Measurements from ENCODE around the gene MUC3A.
"Not testable (repeated sequence)": the region's sequence is repeated elsewhere in the genome, so short reads cannot be mapped to it uniquely, and the experiment has no call there.

The MUC3A gene, protein sequence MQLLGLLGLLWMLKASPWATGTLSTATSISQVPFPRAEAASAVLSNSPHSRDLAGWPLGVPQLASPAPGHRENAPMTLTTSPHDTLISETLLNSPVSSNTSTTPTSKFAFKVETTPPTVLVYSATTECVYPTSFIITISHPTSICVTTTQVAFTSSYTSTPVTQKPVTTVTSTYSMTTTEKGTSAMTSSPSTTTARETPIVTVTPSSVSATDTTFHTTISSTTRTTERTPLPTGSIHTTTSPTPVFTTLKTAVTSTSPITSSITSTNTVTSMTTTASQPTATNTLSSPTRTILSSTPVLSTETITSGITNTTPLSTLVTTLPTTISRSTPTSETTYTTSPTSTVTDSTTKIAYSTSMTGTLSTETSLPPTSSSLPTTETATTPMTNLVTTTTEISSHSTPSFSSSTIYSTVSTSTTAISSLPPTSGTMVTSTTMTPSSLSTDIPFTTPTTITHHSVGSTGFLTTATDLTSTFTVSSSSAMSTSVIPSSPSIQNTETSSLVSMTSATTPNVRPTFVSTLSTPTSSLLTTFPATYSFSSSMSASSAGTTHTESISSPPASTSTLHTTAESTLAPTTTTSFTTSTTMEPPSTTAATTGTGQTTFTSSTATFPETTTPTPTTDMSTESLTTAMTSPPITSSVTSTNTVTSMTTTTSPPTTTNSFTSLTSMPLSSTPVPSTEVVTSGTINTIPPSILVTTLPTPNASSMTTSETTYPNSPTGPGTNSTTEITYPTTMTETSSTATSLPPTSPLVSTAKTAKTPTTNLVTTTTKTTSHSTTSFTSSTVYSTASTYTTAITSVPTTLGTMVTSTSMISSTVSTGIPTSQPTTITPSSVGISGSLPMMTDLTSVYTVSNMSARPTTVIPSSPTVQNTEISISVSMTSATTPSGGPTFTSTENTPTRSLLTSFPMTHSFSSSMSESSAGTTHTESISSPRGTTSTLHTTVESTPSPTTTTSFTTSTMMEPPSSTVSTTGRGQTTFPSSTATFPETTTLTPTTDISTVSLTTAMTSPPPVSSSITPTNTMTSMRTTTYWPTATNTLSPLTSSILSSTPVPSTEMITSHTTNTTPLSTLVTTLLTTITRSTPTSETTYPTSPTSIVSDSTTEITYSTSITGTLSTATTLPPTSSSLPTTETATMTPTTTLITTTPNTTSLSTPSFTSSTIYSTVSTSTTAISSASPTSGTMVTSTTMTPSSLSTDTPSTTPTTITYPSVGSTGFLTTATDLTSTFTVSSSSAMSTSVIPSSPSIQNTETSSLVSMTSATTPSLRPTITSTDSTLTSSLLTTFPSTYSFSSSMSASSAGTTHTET (N-terminal part only)

DNA sequence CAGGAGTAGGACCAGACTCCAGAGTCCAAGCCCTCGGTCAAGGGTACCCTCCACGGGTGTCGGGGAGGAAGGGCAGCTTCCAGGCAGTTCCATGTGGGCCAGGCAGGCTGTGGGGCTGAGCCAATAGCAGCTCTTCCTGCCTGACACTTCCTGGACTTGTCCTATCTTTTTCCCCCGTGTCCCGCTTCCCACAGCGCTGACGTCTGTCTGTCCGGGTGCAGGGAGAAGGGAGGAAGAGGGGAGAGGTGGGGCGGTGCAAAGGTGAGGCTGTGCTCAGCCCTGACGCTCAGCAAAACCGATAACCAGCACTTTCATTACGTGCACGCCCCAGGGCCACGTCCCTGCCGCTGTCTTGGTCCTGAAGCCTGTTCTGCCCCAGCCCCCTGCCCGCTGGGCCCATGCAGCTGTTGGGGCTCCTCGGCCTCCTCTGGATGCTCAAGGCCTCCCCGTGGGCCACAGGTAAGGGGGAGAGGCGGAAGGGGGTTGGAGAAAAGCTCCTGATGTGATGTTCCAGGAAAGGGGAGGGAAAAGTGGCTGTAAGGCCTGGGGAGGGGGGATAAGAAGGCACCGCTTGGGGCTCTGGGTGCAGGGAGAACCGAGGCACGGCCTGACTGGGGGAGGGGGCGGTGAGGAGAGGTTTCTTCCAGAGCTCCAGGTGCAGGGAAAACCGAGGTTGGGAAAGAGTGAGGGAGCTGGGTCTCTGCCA, at the start of gene MUC3A:
TSS of gene MUC3A (plus strand) at position 308 of the 706 bp plus-strand sequence. CDS start at position 399, 91 bp downstream.
- DNase-seq (ENCODE audit: low spot score), result no peak

DNA sequence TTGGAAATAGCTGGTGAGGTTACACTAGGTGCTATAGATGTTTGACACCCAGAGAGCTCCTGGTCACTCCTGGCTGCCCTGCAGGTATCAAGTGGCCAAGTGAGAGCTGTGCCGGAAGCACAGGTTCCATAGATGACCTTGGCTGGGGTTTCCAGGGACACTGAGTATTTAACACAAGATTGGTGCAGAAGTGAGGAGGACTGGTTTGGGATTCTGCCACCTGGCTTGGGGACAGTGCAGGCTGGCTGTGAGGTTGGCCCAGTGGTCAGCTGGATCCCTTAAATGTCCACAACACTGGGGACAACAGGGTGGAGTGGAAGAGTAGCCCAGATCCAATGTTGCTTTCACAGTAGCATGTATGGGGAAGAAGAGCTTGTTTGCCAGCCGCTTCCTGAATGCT, 48.4 kb upstream of the MUC3A start:
- no peak for DNase-seq (ENCODE audit: low spot score)

DNA sequence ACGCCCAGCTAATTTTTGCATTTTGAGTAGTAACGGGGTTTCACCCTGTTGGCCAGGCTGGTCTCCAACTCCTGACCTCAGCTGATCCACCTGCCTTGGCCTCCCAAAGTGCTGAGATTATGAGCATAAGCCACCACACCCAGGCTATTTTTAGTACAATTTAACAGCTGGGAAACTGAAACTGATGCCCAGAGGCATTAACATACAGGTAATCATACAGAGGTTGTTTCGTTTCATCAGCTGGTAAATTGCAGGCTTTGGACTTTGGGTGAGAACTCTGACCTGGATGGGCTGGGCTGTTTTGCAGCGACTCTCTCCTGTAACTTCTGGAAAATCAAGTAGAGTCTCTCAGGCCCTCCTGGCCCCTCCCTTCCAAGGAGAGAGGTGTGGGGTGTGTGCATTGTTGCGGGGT, 47.4 kb upstream of the MUC3A start:
- DNase-seq (ENCODE audit: low spot score), result no peak

DNA sequence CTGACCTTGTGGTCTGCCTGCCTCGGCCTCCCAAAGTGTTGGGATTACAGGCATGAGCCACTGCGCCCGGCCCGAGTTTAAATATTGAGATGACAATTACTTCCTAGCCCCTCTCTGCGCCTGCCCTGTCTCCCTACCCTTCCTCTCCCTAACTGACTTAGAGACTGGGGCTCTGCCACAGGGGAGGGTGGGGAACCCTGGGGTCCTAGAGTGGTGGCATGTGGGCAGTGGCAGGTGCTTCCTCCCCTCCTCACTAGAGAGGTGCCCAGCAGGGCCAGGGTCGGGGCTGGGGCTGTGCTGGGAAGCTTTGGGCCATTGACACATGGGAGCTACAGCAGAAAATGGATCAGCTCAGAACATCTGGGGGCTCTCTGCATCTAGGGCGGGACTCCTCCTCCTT, 46.7 kb upstream of the MUC3A start:
- DNase-seq (ENCODE audit: low spot score), result no peak

DNA sequence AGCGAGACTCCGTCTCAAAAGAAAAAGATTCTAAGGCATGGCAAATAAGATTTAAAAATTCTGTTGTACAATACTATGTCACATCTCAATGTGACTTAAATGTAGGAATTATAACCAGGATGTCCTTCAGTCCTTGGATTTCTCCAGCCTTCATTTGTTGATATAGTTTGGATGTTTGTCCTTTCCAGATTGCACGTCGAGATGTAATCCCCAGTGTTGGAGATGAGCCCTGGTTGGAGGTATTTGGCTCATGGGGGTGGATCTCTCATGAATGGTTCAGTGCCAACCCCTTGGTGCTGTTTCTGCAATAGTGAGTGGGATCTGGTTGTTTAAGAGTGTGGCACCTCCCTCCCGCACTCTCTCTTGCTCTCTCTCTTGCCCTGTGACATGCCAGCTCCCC, 40.8 kb upstream of the MUC3A start:
- no peak for DNase-seq (ENCODE audit: low spot score)

DNA sequence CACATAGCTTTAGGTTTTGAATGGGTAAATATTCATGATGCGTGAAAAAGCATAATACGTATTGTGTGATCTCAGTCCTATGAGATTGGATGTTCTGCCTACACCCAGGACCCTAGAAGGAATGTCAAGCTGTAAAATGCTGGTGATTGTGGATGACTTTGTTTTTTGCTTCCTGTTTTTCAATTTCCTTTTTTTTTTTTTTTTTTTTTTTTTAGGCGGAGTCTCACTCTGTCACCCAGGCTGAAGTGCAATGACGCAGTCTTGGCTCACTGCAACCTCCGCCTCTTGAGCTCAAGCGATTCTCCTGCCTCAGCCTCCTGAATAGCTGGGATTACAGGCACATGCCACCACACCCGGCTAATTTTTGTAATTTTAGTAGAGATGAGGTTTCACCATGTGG, 38.9 kb upstream of the MUC3A start:
- not testable (repeated sequence) for DNase-seq (ENCODE audit: low spot score)

DNA sequence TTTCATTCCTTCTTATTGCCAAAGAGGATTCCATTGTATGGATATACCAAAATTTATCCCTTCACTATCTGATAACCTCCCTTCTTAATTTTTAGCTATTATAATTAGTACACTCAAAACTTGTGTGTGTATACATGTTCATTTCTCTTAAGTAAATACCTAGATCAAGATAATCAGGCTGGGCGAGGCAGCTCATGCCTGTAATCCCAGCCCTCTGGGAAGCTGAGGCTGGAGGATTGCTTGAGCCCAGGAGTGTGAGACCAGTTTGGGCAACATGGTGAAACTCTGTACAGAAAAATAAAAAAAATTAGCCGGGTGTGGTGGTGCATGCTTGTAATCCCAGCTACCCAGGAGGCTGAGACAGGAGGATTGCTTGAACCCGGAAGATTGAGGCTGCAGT, 37.9 kb upstream of the MUC3A start:
- no peak for DNase-seq (ENCODE audit: low spot score)

DNA sequence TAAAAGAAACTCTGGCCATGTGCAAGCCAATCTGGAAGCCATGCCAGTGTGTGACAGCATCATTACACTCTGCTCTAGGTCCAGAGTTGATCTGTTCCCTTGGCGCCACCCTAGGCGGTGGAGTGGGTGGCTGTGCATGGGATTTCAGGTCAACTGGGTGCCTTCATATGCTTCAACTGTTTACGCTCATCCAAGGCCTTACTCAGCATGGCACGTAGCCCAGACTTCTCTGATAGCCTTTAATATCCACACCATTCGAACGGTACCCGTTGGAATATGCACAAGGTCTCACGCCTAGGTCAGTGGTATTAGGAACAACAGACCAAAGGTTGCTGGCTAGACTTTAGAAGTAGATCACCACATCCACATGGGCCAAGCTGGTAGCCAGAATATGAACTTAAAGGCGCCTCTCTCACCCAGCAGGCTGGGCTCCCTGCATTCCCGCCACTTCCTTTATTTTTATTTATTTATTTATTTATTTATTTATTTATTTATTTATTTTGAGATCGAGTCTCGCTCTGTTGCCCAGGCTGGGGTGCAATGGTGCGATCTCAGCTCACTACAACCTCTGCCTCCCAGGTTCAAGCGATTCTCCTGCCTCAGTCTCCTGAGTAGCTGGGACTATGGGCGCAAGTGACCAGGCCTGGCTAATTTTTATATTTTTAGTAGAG, 35.0 kb upstream of the MUC3A start:
- no peak for DNase-seq (ENCODE audit: low spot score)

DNA sequence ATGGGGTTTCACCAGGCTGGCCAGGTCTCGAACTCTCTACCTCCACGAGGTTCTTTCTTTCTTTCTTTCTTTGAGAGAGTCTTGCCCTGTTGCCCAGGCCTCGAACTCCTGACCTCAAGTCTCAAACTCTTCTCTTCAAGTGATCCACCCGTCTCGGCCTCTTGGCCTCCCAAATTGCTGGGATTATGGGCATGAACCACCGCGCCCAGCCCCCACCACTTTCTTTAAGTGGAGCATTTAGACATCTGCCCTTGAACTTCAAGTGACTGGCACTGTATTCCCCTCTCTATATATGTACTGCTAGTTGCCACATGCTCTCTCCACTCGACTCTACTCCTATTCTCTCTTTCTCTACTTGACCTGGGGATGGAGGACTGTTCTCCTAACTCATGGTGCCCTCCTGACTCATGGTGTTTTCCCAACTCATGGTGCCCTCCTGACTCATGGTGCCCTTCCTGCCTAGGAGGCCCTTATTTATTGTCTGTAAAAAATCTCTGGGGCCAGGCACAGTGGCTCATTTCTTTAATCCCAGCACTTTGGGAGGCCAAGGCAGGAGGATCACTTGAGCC, 34.4 kb upstream of the MUC3A start:
- no peak for DNase-seq (ENCODE audit: low spot score)

DNA sequence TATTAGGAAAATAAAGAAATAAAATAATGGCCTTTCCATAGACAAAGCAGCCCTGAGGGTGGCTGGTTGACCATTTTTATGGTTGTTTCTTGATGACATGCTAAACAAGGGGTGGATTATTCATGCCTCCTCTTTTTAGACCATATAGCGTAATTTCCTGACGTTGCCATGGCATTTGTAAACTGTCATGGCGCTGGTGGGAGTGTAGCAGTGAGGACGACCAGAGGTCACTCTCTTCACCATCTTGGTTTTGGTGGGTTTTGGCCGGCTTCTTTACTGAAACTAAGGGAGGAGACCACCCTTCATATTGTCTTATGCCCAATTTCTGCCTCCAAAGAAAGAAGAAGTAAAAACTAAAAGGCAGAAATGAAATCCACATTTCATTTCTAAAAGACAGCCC, 30.0 kb upstream of the MUC3A start:
- DNase-seq (ENCODE audit: low spot score), result not testable (repeated sequence)

DNA sequence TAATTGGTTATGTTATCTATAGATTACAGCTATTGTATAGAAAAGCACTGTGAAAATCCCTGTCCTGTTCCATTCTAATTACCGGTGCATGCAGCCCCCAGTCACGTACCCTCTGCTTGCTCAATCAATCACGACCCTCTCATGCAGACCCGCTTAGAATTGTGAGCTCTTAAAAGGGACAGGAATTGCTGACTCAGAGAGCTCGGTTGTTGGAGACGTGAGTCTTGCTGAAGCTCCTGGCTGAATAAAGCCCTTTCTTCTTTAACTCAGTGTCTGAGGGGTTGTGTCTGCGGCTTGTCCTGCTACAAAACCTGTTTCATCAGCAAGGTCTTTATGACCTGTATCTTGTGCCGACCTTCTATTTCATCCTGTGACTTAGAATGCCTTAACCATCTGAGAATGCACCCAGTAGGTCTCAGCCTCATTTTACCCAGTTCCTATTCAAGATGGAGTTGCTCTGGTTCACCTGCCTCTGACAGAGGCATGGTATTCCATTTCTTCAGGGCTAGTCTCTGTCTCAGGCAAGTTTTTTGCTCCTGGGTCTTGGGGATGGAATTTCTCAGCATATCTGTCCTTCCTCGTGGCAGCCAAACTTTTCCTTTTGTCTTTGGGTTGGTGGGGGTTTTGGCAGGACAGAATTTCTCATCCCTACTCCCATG, 29.4 kb upstream of the MUC3A start:
- DNase-seq (ENCODE audit: low spot score), result not testable (repeated sequence)

DNA sequence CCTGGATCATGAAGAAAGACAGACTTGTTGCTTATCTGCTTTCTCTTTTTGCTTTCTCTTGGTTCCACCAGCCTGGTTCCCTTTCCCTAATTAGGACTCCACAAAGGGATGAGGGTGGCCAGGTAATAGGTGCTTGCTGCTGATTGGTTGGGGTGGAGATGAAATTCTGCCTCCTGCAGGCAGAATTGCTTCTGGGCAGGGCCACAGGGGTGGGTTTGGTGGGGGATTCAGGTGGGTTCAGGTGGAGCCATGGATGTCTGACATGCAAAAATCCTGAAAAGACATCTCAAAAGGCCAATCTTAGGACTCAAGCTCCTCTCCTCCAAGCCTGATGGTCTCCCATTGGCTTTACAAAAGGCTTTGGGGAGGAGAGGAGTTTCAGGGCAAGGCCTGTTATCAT, 28.3 kb upstream of the MUC3A start:
- DNase-seq (ENCODE audit: low spot score), result no peak

DNA sequence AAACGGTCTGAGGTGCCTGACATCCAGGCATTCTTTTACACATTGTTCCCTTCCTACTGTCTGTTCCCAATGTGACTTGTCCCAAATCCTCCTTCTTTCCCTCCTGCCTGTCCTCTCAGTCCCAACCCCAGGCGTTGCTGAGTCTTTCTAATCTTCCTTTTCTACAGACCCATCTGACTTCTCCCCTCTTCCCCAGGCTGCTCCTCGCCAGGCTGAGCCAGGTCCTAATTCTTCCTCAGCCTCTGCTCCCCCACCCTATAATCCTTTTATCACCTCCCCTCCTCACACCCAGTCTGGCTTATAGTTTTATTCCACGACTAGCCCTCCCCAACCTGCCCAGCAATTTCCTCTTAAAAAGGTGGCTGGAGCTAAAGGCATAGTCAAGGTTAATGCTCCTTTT, 25.7 kb upstream of the MUC3A start:
- not testable (repeated sequence) for DNase-seq (ENCODE audit: low spot score)

DNA sequence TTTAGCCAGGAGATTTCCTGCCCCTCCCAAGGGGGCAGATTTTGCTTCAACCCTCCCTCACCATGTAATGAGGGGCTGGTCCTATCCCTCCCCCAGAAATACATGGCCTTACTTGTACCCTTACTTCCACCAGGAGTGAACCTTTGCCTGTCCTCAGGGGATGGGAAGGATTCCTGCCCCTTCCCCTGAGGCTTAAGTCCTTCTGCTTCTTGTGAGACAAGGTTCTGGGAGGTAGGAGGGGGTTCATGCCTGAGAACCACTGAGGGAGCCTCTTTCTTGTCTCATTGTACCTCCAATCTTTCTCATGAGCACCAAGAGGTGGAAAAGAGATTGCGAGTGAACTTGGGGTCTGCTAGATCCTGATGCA, 19.5 kb upstream of the MUC3A start:
- no peak for DNase-seq (ENCODE audit: low spot score)

DNA sequence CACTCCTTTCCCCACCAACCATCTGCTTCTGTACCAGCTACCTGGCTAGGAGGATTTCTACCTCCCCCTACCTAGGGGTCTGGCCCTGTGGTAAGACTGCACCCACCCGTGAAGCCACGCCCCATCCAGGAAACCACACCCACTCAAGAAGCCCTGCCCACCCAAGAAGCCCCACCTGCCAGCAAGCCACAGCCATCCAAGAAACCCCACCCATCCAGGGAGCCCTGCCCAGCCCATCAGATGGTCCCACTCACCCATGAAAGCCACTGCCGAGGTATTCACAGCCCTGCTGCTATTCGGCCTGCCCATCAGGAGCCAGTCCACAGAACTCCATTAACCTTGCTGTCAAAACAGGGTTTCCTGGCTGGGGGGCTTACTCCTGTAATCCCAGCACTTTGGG, 15.6 kb upstream of the MUC3A start:
- no peak for DNase-seq (ENCODE audit: low spot score)

DNA sequence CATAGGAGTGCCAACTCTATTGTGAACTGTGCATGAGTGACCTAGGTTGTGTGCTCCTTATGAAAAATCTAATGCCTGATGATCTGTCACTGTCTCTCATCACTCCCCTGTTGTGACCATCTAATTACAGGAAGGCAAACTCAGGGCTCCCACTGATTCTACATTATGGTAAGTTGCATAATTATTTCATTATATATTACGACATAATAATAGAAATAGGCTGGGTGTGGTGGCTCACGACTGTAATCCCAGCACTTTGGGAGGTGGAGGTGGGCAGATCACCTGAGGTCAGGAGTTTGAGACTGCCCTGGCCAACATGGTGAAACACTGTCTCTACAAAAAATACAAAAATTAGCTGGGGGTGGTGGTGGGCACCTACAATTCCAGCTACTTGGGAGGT, 14.0 kb upstream of the MUC3A start:
- not testable (repeated sequence) for DNase-seq (ENCODE audit: low spot score)

DNA sequence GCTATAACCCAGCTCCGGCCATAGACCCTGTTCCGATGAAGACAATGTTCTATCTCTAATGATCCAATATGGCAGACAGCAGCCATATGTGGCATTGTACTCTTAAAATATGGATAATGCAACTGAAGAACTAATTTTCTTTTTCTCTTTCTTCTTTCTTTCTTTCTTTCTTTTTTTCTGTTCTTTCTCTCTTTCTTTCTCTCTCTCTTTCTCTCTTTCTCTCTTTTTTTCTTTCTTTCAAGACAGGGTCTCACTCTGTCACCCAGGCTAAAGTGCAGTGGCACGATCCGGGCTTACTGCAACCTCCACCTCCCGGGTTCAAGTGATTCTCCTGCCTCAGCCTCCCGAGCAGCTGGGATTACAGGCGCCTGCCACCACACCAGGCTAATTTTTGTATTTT, 13.2 kb upstream of the MUC3A start:
- not testable (repeated sequence) for DNase-seq (ENCODE audit: low spot score)

DNA sequence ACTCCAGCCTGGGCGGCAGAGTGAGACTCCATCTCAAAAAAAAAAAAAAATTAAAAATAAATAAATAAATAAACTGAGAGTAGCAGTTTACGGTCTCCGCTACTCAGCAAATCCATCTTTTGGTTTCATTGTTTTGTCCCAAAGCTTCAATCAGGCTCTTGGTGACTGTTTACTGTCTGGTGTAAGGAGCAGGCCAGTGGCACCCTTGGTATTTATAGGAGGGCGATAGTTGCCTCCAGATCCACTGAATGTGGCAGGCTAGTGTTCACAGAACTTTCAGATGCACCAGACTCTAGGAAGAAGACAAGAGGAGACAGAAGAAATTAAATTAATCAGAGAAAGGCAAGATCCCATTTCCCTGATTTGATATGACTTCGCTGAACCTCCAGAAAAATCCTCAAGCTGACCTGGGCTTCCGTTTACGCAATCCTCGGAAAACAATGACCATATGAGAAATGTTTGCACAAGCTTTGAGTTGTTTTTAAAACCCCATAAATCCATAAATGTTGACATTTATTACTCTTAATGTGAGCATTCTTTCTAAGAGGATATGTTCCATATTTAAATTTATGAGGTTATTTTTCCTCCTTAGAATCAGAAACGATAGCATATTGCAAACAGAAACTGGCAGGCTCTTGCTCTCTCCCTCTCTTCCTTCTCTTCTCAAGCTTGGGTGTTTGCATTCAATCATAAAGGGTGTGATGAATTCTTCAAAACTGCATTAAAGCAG, 7.1 kb upstream of the MUC3A start:
- DNase-seq (ENCODE audit: low spot score), result no peak

DNA sequence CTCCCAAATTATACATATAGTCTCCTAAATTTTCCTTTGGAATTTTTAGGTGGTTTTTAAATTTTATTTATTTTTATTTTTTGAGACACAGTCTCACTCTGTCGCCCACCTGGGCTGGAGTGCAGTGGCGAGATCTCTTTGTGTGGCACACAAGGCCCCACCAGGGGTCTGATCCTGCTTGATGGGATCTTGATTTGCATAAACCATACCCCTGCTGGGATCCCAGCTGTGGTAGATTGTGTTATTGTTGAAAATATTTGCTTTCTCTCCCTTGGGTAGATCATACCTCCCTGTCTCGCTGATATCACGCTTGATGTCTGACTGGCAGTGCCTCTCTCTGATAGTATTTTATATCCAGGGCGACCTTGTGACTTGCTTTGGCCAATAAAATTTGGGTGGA, 5.6 kb upstream of the MUC3A start:
- no peak for DNase-seq (ENCODE audit: low spot score)

DNA sequence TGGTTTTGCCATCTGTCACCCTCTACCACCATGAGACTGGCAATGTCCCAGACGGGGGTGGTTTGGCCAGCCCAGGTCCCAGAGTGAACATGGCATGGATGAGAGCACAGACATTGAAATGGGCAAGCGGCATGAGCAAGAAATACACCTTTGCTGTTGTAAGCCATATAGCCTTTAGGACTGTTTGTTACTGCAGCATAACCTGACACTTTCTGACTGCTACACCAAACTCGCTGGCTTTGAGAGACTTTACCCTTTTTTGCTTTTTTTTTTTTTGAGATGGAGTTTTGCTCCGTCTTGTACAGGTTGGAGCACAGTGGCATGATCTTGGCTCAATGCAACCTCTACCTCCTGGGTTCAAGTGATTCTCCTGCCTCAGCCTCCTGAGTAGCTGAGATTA, 5.2 kb upstream of the MUC3A start:
- DNase-seq (ENCODE audit: low spot score), result no peak

Data from putamen (tissue), 1 donor.